ES-I3 (cell line): ENCODE measurements around the gene KCNQ1.
"Not testable (repeated sequence)": the region's sequence is repeated elsewhere in the genome, so short reads cannot be mapped to it uniquely, and the experiment has no call there.

Experiments
- H3K36me3 ChIP-seq: 2 replicates; pipeline ENCODE4 v1.6.1; 2013; ENCODE audit warnings: mild to moderate bottlenecking, low read length, control low read depth, moderate library complexity; ENCODE audit not compliant: insufficient read depth
- H3K4me1 ChIP-seq: 2 replicates; pipeline ENCODE4 v1.6.1; 2013; ENCODE audit warnings: mild to moderate bottlenecking, control low read depth, low read length; ENCODE audit not compliant: insufficient read depth
- H3K9ac ChIP-seq: 2 replicates; pipeline ENCODE4 v1.6.1; 2013; ENCODE audit warnings: low read depth, mild to moderate bottlenecking, low read length, moderate library complexity
- H3K9me3 ChIP-seq: 2 replicates; pipeline ENCODE4 v1.6.1; 2013; ENCODE audit warnings: mild to moderate bottlenecking, low read length, moderate library complexity; ENCODE audit not compliant: control insufficient read depth, insufficient read depth

Gene KCNQ1

GRCh38 chr11:2473361-2474058 lies 28.7 kb downstream of the KCNQ1 start:
- Histone ChIP-seq H3K9me3 (no peaks in the 10 kb centered on the region; the same call in 1 of the 2 replicates), H3K4me1 (no peaks in the 10 kb centered on the region), H3K36me3 (no peaks in the 10 kb centered on the region), H3K9ac (no peak overlapping the region)

- no peaks in the 10 kb centered on the region for H3K36me3 ChIP-seq
- H3K9me3 ChIP-seq: no peaks in the 10 kb centered on the region; the same call in 1 of the 2 replicates
- H3K9ac ChIP-seq: no peak overlapping the region
- H3K4me1 ChIP-seq: no peaks in the 10 kb centered on the region
Measured at GRCh38 chr11:2474059-2474901, 29.5 kb downstream of the KCNQ1 start.

GRCh38 chr11:2475136-2475918 lies 30.5 kb downstream of the KCNQ1 start:
- no peak overlapping the region for H3K9ac ChIP-seq
- H3K36me3 ChIP-seq: no peaks in the 10 kb centered on the region
- no peaks in the 10 kb centered on the region; the same call in none of the 2 replicates for H3K9me3 ChIP-seq
- no peaks in the 10 kb centered on the region for H3K4me1 ChIP-seq

GRCh38 chr11:2477254-2477653 lies 32.4 kb downstream of the KCNQ1 start:
- Histone ChIP-seq H3K36me3 (no peaks in the 10 kb centered on the region), H3K4me1 (no peaks in the 10 kb centered on the region), H3K9me3 (peaks cover 3% of the 10 kb centered on the region), H3K9ac (no peak overlapping the region)

- Histone ChIP-seq H3K4me1 (no peaks in the 10 kb centered on the region), H3K9me3 (peaks cover 3% of the 10 kb centered on the region), H3K36me3 (no peaks in the 10 kb centered on the region), H3K9ac (no peak overlapping the region)
Measured at GRCh38 chr11:2477936-2478335, 33.1 kb downstream of the KCNQ1 start.

GRCh38 chr11:2480067-2480873 lies 35.5 kb downstream of the KCNQ1 start:
- not testable (repeated sequence) for H3K4me1 ChIP-seq, H3K9ac ChIP-seq, H3K9me3 ChIP-seq, H3K36me3 ChIP-seq

GRCh38 chr11:2480874-2481220 lies 36.0 kb downstream of the KCNQ1 start:
- Histone ChIP-seq H3K9me3 (peaks cover 3% of the 10 kb centered on the region), H3K36me3 (no peaks in the 10 kb centered on the region), H3K4me1 (no peaks in the 10 kb centered on the region), H3K9ac (no peak overlapping the region)

- peaks cover 3% of the 10 kb centered on the region for H3K9me3 ChIP-seq
- H3K4me1 ChIP-seq: no peaks in the 10 kb centered on the region
- H3K9ac ChIP-seq: no peak overlapping the region
- H3K36me3 ChIP-seq: no peaks in the 10 kb centered on the region
Measured at GRCh38 chr11:2481253-2481652, 36.4 kb downstream of the KCNQ1 start.

- Histone ChIP-seq H3K4me1 (no peaks in the 10 kb centered on the region), H3K36me3 (no peaks in the 10 kb centered on the region), H3K9ac (no peak overlapping the region), H3K9me3 (peaks cover 3% of the 10 kb centered on the region)
Measured at GRCh38 chr11:2482204-2482603, 37.4 kb downstream of the KCNQ1 start.

- Histone ChIP-seq H3K9ac (no peak overlapping the region), H3K9me3 (peaks cover 3% of the 10 kb centered on the region; the same call in 1 of the 2 replicates), H3K4me1 (no peaks in the 10 kb centered on the region), H3K36me3 (no peaks in the 10 kb centered on the region)
Measured at GRCh38 chr11:2482745-2483144, 37.9 kb downstream of the KCNQ1 start.

- Histone ChIP-seq H3K9ac (no peak overlapping the region), H3K4me1 (no peaks in the 10 kb centered on the region), H3K9me3 (peaks cover 5% of the 10 kb centered on the region; the same call in 1 of the 2 replicates)
Measured at GRCh38 chr11:2483426-2483825, 38.6 kb downstream of the KCNQ1 start.

GRCh38 chr11:2484576-2485125 lies 39.8 kb downstream of the KCNQ1 start:
- no peak overlapping the region for H3K9ac ChIP-seq

More at GRCh38 chr11:2483426-2483825, 38.6 kb downstream of the KCNQ1 start:
- no peaks in the 10 kb centered on the region for H3K36me3 ChIP-seq

GRCh38 chr11:2488004-2488403 lies 43.2 kb downstream of the KCNQ1 start:
- Histone ChIP-seq H3K4me1 (no peaks in the 10 kb centered on the region), H3K9me3 (peaks cover 8% of the 10 kb centered on the region; the same call in 1 of the 2 replicates), H3K36me3 (no peaks in the 10 kb centered on the region), H3K9ac (no peak overlapping the region)

More at GRCh38 chr11:2484576-2485125, 39.8 kb downstream of the KCNQ1 start:
- Histone ChIP-seq H3K9me3 (peaks cover 11% of the 10 kb centered on the region; the same call in 1 of the 2 replicates), H3K4me1 (no peaks in the 10 kb centered on the region), H3K36me3 (no peaks in the 10 kb centered on the region)
